Effector memory CD8-positive, alpha-beta T cell (primary cell): ENCODE results near the gene TSC22D4.
"Not testable (repeated sequence)": the region's sequence is repeated elsewhere in the genome, so short reads cannot be mapped to it uniquely, and the experiment has no call there.

Experiments used
- ATAC-seq: fragments of 150-1000 bp; cut with Tn5 transposase; replicated peaks from 2 replicates; pipeline ENCODE4 v1.10.0; 2021; ENCODE audit warnings: mild to moderate bottlenecking, moderate library complexity
- DNase-seq, 3 experiments: peaks; one replicate each; pipeline ENCODE4 v3.0.0; 2021
- H3K27ac Mint-ChIP-seq, 2 donors: one replicate each; pipeline ENCODE4 v1.8.0; 2022; ENCODE audit warnings: mild to moderate bottlenecking in 2 of 2, mixed read lengths in 2 of 2, moderate library complexity in 2 of 2
- H3K27me3 Mint-ChIP-seq, 2 donors: one replicate each; pipeline ENCODE4 v1.8.0; 2022; ENCODE audit warnings: mixed read lengths in 2 of 2
- H3K36me3 Mint-ChIP-seq: one replicate; pipeline ENCODE4 v1.8.0; 2022; ENCODE audit warnings: mild to moderate bottlenecking, moderate library complexity, mixed read lengths; ENCODE audit not compliant: insufficient read depth
- H3K4me1 Mint-ChIP-seq, 2 donors: one replicate each; pipeline ENCODE4 v1.8.0; 2022; ENCODE audit warnings: low read depth in 2 of 2, mixed read lengths in 2 of 2
- H3K4me3 Mint-ChIP-seq, 2 donors: one replicate each; pipeline ENCODE4 v1.8.0; 2022; ENCODE audit warnings: mild to moderate bottlenecking in 2 of 2, mixed read lengths in 2 of 2, moderate library complexity in 2 of 2
- H3K9me3 Mint-ChIP-seq, 2 donors: one replicate each; pipeline ENCODE4 v1.8.0; 2022; ENCODE audit warnings: mixed read lengths in 2 of 2

Gene TSC22D4

DNA sequence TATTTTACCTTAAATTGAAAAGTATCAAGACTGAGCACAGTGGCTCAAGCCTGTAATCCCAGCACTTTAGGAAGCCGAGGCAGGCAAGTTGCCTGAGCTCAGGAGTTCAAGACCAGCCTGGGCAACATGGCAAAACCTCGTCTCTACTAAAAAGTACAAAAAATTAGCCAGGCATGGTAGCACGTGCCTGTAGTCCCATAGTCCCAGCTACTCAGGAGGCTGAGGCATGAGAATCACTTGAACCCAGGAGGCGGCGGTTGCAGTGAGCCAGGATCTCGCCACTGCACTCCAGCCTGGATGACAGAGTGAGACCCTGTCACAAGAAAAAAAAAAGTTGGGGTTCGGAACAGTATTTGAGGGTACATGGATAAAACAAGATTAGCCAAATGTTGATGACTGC is 39.8 kb downstream of the TSC22D4 start:
- not testable (repeated sequence) for DNase-seq, H3K9me3 Mint-ChIP-seq, H3K4me3 Mint-ChIP-seq, H3K27me3 Mint-ChIP-seq, ATAC-seq, H3K27ac Mint-ChIP-seq
- peaks cover 14 to 16% of the 10 kb centered on the region in 2 donors for H3K4me1 Mint-ChIP-seq
- peaks cover 34% of the 10 kb centered on the region for H3K36me3 Mint-ChIP-seq

- not testable (repeated sequence) for DNase-seq, H3K27ac Mint-ChIP-seq, H3K27me3 Mint-ChIP-seq, ATAC-seq, H3K9me3 Mint-ChIP-seq, H3K4me3 Mint-ChIP-seq
- Mint-ChIP-seq H3K36me3 (peaks cover 39% of the 10 kb centered on the region), H3K4me1 (peaks cover 18 to 20% of the 10 kb centered on the region in 2 donors)
Observed at GRCh38 chr7:100438731-100439130, 40.3 kb downstream of the TSC22D4 start.

GRCh38 chr7:100438172-100438571 is 40.8 kb downstream of the TSC22D4 start:
- peaks cover 21 to 23% of the 10 kb centered on the region in 2 donors for H3K4me1 Mint-ChIP-seq
- no peaks in the 10 kb centered on the region for H3K9me3 Mint-ChIP-seq
- peaks cover 40% of the 10 kb centered on the region for H3K36me3 Mint-ChIP-seq
- no peaks in the 10 kb centered on the region for H3K27me3 Mint-ChIP-seq
- H3K27ac Mint-ChIP-seq: no peak overlapping the region
- ATAC-seq (no peak), DNase-seq (no peak)
- peak overlapping the region in 1 of 2 donors; percentile 5 for H3K4me3 Mint-ChIP-seq

DNA sequence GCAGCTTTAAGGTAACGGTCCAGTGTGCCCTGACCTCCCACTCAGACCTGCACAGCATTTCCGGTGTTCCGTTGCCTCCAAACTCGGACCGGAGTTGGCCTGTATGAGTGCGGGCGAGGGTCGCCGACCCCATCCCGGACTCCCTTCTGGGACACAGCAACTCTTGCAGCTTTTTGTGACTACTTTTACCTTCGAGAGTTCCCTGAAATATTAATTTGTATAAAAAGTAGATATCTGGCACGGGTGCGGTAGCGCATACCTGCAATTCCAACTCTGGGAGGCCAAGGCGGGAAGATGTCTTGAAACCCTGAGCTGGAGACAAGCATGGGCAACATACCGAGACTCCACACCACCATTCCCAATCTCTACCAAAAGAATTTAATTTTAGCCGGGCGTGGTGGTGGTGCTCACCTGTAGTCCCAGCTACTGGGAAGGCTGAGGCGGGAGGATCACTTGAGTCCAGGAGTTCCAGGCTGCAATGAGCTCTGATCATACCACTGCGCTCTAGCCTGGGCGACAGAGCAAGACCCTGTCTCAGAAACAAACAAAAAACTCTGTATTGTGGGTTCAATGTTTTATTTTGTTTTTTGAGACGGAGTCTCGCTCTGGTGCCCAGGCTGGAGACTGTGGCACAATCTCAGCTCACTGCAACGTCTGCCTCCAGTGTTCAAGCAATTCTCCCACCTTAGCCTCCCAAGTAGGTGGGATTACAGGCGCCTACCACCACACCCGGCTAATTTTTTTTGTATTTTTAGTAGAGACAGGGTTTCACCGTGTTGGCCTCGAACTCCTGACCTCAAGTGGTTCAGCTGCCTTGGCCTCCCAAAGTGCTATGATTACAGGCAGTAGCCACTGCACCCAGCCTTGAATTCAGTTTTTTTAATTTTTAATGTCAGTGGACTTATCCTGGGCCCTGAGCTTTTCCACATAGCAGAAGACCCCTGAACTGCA is 41.6 kb downstream of the TSC22D4 start:
- Mint-ChIP-seq H3K36me3 (peaks cover 46% of the 10 kb centered on the region), H3K4me1 (peaks cover 24 to 29% of the 10 kb centered on the region in 2 donors), H3K27me3 (no peaks in the 10 kb centered on the region), H3K27ac (peak overlapping the region in 1 of 2 donors; percentile 99), H3K4me3 (peak overlapping the region; percentile 96 to 99), H3K9me3 (no peaks in the 10 kb centered on the region)
- ATAC-seq (no peak), DNase-seq (no peak)

GRCh38 chr7:100435401-100436304 is 43.4 kb downstream of the TSC22D4 start:
- Mint-ChIP-seq H3K4me1 (peaks cover 35 to 40% of the 10 kb centered on the region in 2 donors), H3K4me3 (peak overlapping the region; percentile 96 to 99), H3K9me3 (no peaks in the 10 kb centered on the region), H3K27ac (peak overlapping the region; percentile 94 to 99), H3K36me3 (peaks cover 63% of the 10 kb centered on the region), H3K27me3 (no peaks in the 10 kb centered on the region)
- peak; percentile 38 for ATAC-seq
- DNase-seq: peak; percentile 31 to 36 (median 35)

GRCh38 chr7:100434297-100435144 is 44.5 kb downstream of the TSC22D4 start:
- Mint-ChIP-seq H3K27me3 (peaks cover 0 to 4% of the 10 kb centered on the region in 2 donors), H3K9me3 (no peaks in the 10 kb centered on the region), H3K4me3 (peak overlapping the region; percentile 96 to 99), H3K36me3 (peaks cover 74% of the 10 kb centered on the region), H3K4me1 (peaks cover 42 to 46% of the 10 kb centered on the region in 2 donors), H3K27ac (peak overlapping the region; percentile 88 to 99)
- no peak for ATAC-seq
- DNase-seq: no peak

DNA sequence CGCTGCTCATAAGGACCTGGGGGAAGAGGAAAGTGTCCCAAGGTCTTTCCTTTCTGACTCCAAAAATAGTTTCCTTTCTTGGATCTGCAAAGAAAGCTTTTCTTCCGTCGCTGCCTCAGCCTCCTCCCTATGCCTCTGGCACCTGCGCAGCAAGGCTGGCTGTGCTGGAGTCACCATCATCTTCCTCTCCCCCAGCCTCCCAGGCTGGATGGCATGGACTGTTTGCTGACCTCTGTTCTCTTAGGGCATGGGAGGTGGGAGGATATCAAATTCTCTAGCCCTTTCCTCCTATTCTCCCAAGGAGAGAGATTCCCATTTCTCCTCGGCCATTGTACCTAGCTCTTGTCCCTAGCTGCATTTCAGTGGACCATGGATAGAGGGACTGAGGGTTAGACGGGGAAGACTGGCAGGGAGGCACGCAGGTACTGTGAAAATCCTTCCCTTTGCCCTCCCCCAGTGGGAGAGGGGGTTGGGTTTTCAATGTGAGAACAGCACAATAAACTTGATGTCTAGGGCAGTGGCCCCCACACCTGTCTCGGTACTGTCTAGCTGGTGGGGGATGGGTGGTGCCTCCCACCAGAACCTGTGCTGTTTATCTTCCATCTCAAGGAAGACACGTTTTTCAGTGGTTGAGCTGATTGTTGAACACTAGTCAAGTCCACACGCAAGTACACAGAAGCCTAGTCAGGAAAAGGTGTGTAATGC is 45.3 kb downstream of the TSC22D4 start:
- Mint-ChIP-seq H3K4me1 (peaks cover 50 to 51% of the 10 kb centered on the region in 2 donors), H3K9me3 (no peaks in the 10 kb centered on the region), H3K36me3 (peaks cover 82% of the 10 kb centered on the region), H3K27me3 (peaks cover 0 to 8% of the 10 kb centered on the region in 2 donors), H3K4me3 (peak overlapping the region; percentile 29 to 99), H3K27ac (peak overlapping the region; percentile 49 to 99)
- DNase-seq: no peak
- no peak for ATAC-seq

DNA sequence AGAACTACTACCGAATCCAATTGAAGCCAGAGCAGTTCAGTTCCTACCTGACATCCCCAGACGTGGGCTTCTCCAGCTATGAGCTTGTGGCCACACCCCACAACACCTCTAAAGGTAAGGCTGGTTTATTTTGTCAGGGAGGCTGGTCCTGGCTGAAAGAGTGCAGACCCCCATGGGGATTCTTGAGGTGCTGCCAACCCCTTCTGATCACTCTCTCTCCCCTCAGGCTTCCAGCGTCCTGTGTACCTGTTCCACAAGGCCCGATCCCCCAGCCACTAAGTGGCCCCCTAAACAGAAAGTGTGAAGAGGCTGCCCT is 45.8 kb downstream of the TSC22D4 start:
- Mint-ChIP-seq H3K4me3 (peak overlapping the region in 1 of 2 donors; percentile 99), H3K36me3 (peaks cover 87% of the 10 kb centered on the region), H3K27ac (peak overlapping the region; percentile 49 to 99), H3K4me1 (peaks cover 55% of the 10 kb centered on the region in 2 donors), H3K27me3 (peaks cover 0 to 8% of the 10 kb centered on the region in 2 donors), H3K9me3 (no peaks in the 10 kb centered on the region)
- ATAC-seq (no peak), DNase-seq (no peak)

DNA sequence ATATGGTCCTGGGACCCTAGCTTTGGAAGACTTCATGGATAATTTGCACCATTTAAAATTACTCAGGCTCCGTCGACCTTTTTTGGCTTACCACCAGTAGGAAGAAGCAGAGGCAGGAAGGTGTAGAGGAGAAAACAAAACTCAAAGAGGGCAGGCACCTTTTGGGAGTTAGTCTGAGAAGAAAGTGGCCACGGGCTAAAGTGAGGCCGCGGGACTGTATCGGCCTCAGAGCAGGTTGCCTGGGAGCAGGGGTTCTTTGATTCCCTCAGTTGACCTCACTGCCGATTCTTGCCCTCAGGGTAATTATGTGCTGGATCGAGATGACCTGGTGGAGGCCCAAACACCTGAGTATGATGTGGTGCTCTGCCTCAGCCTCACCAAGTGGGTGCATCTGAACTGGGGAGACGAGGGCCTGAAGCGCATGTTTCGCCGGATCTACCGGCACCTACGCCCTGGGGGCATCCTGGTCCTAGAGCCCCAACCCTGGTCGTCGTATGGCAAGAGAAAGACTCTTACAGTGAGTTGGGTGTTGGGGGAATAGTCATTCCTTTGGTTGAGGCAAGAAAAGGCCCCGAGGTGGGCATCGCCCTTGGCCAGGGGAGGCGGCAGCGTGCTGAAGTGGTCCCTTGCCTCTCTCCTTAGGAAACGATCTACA is 46.3 kb downstream of the TSC22D4 start:
- Mint-ChIP-seq H3K4me3 (peak overlapping the region in 1 of 2 donors; percentile 97), H3K27ac (no peak overlapping the region), H3K36me3 (peaks cover 92% of the 10 kb centered on the region), H3K9me3 (no peaks in the 10 kb centered on the region), H3K27me3 (peaks cover 0 to 8% of the 10 kb centered on the region in 2 donors), H3K4me1 (peaks cover 59 to 60% of the 10 kb centered on the region in 2 donors)
- DNase-seq (no peak), ATAC-seq (no peak)

GRCh38 chr7:100432053-100432452 is 47.0 kb downstream of the TSC22D4 start:
- ATAC-seq (no peak), DNase-seq (no peak)
- Mint-ChIP-seq H3K4me3 (peak overlapping the region; percentile 40 to 97), H3K4me1 (peaks cover 60% of the 10 kb centered on the region in 2 donors), H3K27ac (peak overlapping the region in 1 of 2 donors; percentile 100), H3K9me3 (no peaks in the 10 kb centered on the region), H3K36me3 (peaks cover 90% of the 10 kb centered on the region), H3K27me3 (peaks cover 0 to 8% of the 10 kb centered on the region in 2 donors)

DNA sequence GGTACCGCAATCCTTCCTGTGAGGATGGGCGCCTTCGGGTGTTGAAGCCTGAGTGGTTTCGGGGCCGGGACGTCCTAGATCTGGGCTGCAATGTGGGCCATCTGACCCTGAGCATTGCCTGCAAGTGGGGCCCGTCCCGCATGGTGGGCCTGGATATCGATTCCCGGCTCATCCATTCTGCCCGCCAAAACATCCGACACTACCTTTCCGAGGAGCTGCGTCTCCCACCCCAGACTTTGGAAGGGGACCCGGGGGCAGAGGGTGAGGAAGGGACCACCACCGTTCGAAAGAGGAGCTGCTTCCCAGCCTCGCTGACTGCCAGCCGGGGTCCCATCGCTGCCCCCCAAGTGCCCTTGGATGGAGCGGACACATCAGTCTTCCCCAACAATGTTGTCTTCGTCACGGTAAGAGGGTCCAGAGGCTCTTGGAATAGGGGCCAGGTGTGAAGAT is 47.7 kb downstream of the TSC22D4 start:
- peak overlapping the region; percentile 40 to 97 for H3K4me3 Mint-ChIP-seq
- H3K27ac Mint-ChIP-seq: peak overlapping the region in 1 of 2 donors; percentile 100
- ATAC-seq (no peak), DNase-seq (no peak)
- peaks cover 86% of the 10 kb centered on the region for H3K36me3 Mint-ChIP-seq
- no peaks in the 10 kb centered on the region for H3K9me3 Mint-ChIP-seq
- H3K4me1 Mint-ChIP-seq: peaks cover 57 to 58% of the 10 kb centered on the region in 2 donors
- H3K27me3 Mint-ChIP-seq: peaks cover 0 to 8% of the 10 kb centered on the region in 2 donors
